ENCODE data around the gene HEPH.

GRCh38 chrX:66142351-66142750 is 21.7 kb upstream of the HEPH start:
- TF ChIP-seq CTCF (conservative IDR thresholded peaks at IDR 0.05 in 1 of 2, IDR thresholded peaks at IDR 0.05 in 1 of 2; ENCODE audit: low read depth in 1 of 2, low read length in 2 of 2) (no peak), EZH2 (IDR thresholded peaks at IDR 0.05; ENCODE audit: low read length, missing control alignments) (no peak)

Measured in fibroblast of lung (primary cell).